PC-9 (cell line): ENCODE results near the gene COPB1. TPM values are rescaled to one million over a fixed set of nuclear protein-coding genes. Genes with fewer than 3 reads are reported as not detected.
"Not testable (repeated sequence)": the region's sequence is repeated elsewhere in the genome, so short reads cannot be mapped to it uniquely, and the experiment has no call there.

Source experiments
- BruUV-seq: library from RNA; stranded (reverse); fragments of 400-500 nt; replicated peaks from 2 replicates; lab custom pipeline; 2021; lab: Mats Ljungman, UMichigan
- CTCF ChIA-PET: fragments of 300-600 bp; sonication (Branson Sonifier 250); formaldehyde crosslinking; loops from one replicate; lab custom pipeline; 2022; ENCODE audit warnings: antibody characterized with exemption; lab: Charles Lee
- POLR2A ChIA-PET: fragments of 300-600 bp; sonication (Branson Sonifier 250); formaldehyde crosslinking; loops from one replicate; lab custom pipeline; 2022; ENCODE audit warnings: antibody characterized with exemption; ENCODE audit not compliant: unreplicated experiment; lab: Charles Lee
- DNase-seq, 2 experiments: peaks; one replicate each; pipeline versions ENCODE4 v3.0.0 to v3.0.0-alpha.2; 2015 to 2022; ENCODE audit warnings: mixed read lengths in 1 of 2
- H2AFZ ChIP-seq: fragments of 200-600 bp; sonication (generic); 2 replicates; pipeline ENCODE4 v1.8.1; 2017; ENCODE audit warnings: antibody characterized with exemption
- H3F3A ChIP-seq: fragments of 200-600 bp; sonication (generic); 2 replicates; pipeline ENCODE4 v1.8.1; 2017; ENCODE audit warnings: antibody characterized with exemption, mild to moderate bottlenecking, low read depth; ENCODE audit not compliant: insufficient read depth
- H3K27ac ChIP-seq: fragments of 200-600 bp; sonication (generic); 2 replicates; pipeline ENCODE4 v1.6.1; 2016; ENCODE audit warnings: mixed run types
- H3K27me3 ChIP-seq: fragments of 200-600 bp; sonication (generic); 2 replicates; pipeline ENCODE4 v1.6.1; 2016; ENCODE audit warnings: low read depth, mixed run types; ENCODE audit not compliant: insufficient read depth
- H3K36me3 ChIP-seq: fragments of 200-600 bp; sonication (generic); 2 replicates; pipeline ENCODE4 v1.6.1; 2016; ENCODE audit warnings: low read depth, mixed run types
- H3K4me1 ChIP-seq: fragments of 200-600 bp; sonication (generic); replicated peaks from 2 replicates; pipeline ENCODE4 v1.6.1; 2016; ENCODE audit warnings: mixed run types; ENCODE audit not compliant: insufficient read depth
- H3K4me2 ChIP-seq: fragments of 200-600 bp; sonication (generic); 2 replicates; pipeline ENCODE4 v1.6.1; 2017; ENCODE audit warnings: mixed run types
- H3K4me3 ChIP-seq: fragments of 200-600 bp; sonication (generic); 2 replicates; pipeline ENCODE4 v1.6.1; 2016; ENCODE audit warnings: mixed run types
- H3K79me2 ChIP-seq: fragments of 200-600 bp; sonication (generic); 2 replicates; pipeline ENCODE4 v1.6.1; 2017; ENCODE audit warnings: low read depth, mixed run types
- H3K9me2 ChIP-seq: fragments of 200-600 bp; sonication (generic); 2 replicates; pipeline ENCODE4 v1.8.1; 2017; ENCODE audit warnings: mild to moderate bottlenecking; ENCODE audit not compliant: insufficient read depth
- H3K9me3 ChIP-seq: fragments of 200-600 bp; sonication (generic); 2 replicates; pipeline ENCODE4 v1.8.1; 2016; ENCODE audit warnings: low read depth; ENCODE audit not compliant: insufficient read depth
- H4K20me1 ChIP-seq: fragments of 200-600 bp; sonication (generic); 2 replicates; pipeline ENCODE4 v1.8.1; 2017; ENCODE audit not compliant: insufficient read depth
- CTCF ChIP-seq: fragments of 200-600 bp; sonication (generic); conservative IDR thresholded peaks from 2 replicates; pipeline ENCODE4 v1.6.1; 2017; ENCODE audit warnings: mixed run types, antibody characterized with exemption, mild to moderate bottlenecking, moderate library complexity
- EZH2 ChIP-seq: fragments of 200-600 bp; sonication (generic); IDR thresholded peaks from 2 replicates; pipeline ENCODE4 v1.8.0; 2017; ENCODE audit warnings: antibody characterized with exemption, low read depth
- intact Hi-C: fragments of 100-400 bp; cut with micrococcal nuclease; formaldehyde crosslinking; loops from one replicate; pipeline ENCODE4 v1.10.0; 2022; ENCODE audit not compliant: unreplicated experiment
- total RNA-seq: library from RNA; stranded (reverse); gene quantifications from 2 replicates; pipeline ENCODE4 v1.2.3, GENCODE V29; 2021

COPB1 gene
- total RNA-seq, 1 experiment from 2014 or later, result 82.8 TPM

- Histone ChIP-seq H3K4me2 (no peak overlapping the region), H3K36me3 (no peaks in the 10 kb centered on the region), H3K27ac (no peak overlapping the region), H3K9me2 (no peaks in the 10 kb centered on the region), H4K20me1 (no peaks in the 10 kb centered on the region), H3K79me2 (no peaks in the 10 kb centered on the region), H3K9me3 (no peaks in the 10 kb centered on the region), H3K4me3 (no peak overlapping the region), H3F3A (no peaks in the 10 kb centered on the region), H2AFZ (no peak overlapping the region), H3K27me3 (no peaks in the 10 kb centered on the region), H3K4me1 (no peaks in the 10 kb centered on the region)
- DNase-seq, result no peak
- ChIA-PET CTCF (no interaction called here), POLR2A (no interaction called here)
- no peak for TF ChIP-seq EZH2
- no peak for TF ChIP-seq CTCF
- BruUV-seq, result no TSS peak
- intact Hi-C loops, result no loop called here
These were observed 39.4 kb upstream of the COPB1 start for GRCh38 chr11:14538926-14539554.

- H3K9me3 ChIP-seq, result no peaks in the 10 kb centered on the region
- H3K36me3 ChIP-seq, result no peaks in the 10 kb centered on the region
- no peaks in the 10 kb centered on the region for H3K27me3 ChIP-seq
- intact Hi-C loops, result no loop called here
- no peaks in the 10 kb centered on the region for H4K20me1 ChIP-seq
- no peak for DNase-seq
- CTCF ChIA-PET, result no interaction called here
- no peaks in the 10 kb centered on the region for H3K79me2 ChIP-seq
- POLR2A ChIA-PET, result no interaction called here
- no peaks in the 10 kb centered on the region for H3K9me2 ChIP-seq
- H3F3A ChIP-seq, result no peaks in the 10 kb centered on the region
- BruUV-seq, result no TSS peak
- no peak overlapping the region for H2AFZ ChIP-seq
- no peaks in the 10 kb centered on the region for H3K4me1 ChIP-seq
- H3K4me2 ChIP-seq, result no peak overlapping the region
- no peak overlapping the region for H3K4me3 ChIP-seq
- TF ChIP-seq CTCF (no peak), EZH2 (no peak)
- no peak overlapping the region for H3K27ac ChIP-seq
These were observed 38.8 kb upstream of the COPB1 start for GRCh38 chr11:14538271-14538925.

- Histone ChIP-seq H3K9me2 (no peaks in the 10 kb centered on the region), H3K4me2 (peak overlapping the region; percentile 54; the same call in 1 of the 2 replicates), H4K20me1 (no peaks in the 10 kb centered on the region), H3K79me2 (no peaks in the 10 kb centered on the region), H2AFZ (no peak overlapping the region; the same call in 1 of the 2 replicates), H3K36me3 (no peaks in the 10 kb centered on the region), H3K4me3 (no peak overlapping the region), H3K9me3 (no peaks in the 10 kb centered on the region), H3F3A (no peaks in the 10 kb centered on the region), H3K27me3 (no peaks in the 10 kb centered on the region), H3K4me1 (no peaks in the 10 kb centered on the region), H3K27ac (no peak overlapping the region)
- ChIA-PET CTCF (no interaction called here), POLR2A (no interaction called here)
- intact Hi-C loops, result loop anchor here (1.0 kb wide), 1 partner anchor 355 kb away; the partner anchor contains the start of gene CYP2R1
- no TSS peak for BruUV-seq
- no peak for DNase-seq
- TF ChIP-seq CTCF (peak; percentile 76), EZH2 (no peak)
These were observed 37.6 kb upstream of the COPB1 start for GRCh38 chr11:14537134-14537599.

- H4K20me1 ChIP-seq, H3F3A ChIP-seq, H3K4me2 ChIP-seq, H3K36me3 ChIP-seq, H2AFZ ChIP-seq, H3K9me3 ChIP-seq, H3K9me2 ChIP-seq, DNase-seq, BruUV-seq, H3K79me2 ChIP-seq, POLR2A ChIA-PET, H3K27me3 ChIP-seq, intact Hi-C loops, CTCF ChIA-PET, H3K27ac ChIP-seq, H3K4me1 ChIP-seq, H3K4me3 ChIP-seq: not testable (repeated sequence)
These were observed 35.6 kb upstream of the COPB1 start for GRCh38 chr11:14535166-14535565.
